Heart right ventricle (tissue), 16 donors: ENCODE results near the gene ABI3BP. TPM values are rescaled to one million over a fixed set of nuclear protein-coding genes. Genes with fewer than 3 reads are reported as not detected.

Source experiments
- ATAC-seq, 8 donors: fragments of 200-7000 bp; cut with Tn5 transposase; one replicate each; pipeline ENCODE4 v1.9.1; 2020; ENCODE audit warnings: mild to moderate bottlenecking in 8 of 8, moderate library complexity in 8 of 8, moderate number of reproducible peaks in 1 of 8
- DNase-seq, 2 donors: peaks; one replicate each; pipeline ENCODE4 v3.0.0-alpha.2; 2020
- H3K27ac ChIP-seq, 10 donors: fragments of 200-600 bp; sonication (generic) in 2 of 10; one replicate each; pipeline versions ENCODE4 v1.5.0 to v1.8.0; 2020 to 2022; ENCODE audit warnings: mild to moderate bottlenecking in 3 of 10
- H3K27me3 ChIP-seq, 7 donors: fragments of 200-600 bp; one replicate each; pipeline ENCODE4 v1.8.0; 2021 to 2022; ENCODE audit warnings: mild to moderate bottlenecking in 2 of 7
- H3K36me3 ChIP-seq, 9 donors: fragments of 200-600 bp; sonication (generic) in 1 of 9; one replicate each; pipeline versions ENCODE4 v1.5.0 to v1.8.0; 2020 to 2022; ENCODE audit warnings: mild to moderate bottlenecking in 2 of 9
- H3K4me1 ChIP-seq, 9 donors: fragments of 200-600 bp; sonication (generic) in 1 of 9; one replicate each; pipeline versions ENCODE4 v1.5.0 to v1.8.0; 2020 to 2022; ENCODE audit warnings: mild to moderate bottlenecking in 4 of 9
- H3K4me3 ChIP-seq, 10 donors: fragments of 200-600 bp; sonication (generic) in 2 of 10; one replicate each; pipeline versions ENCODE4 v1.5.0 to v1.8.0; 2020 to 2022; ENCODE audit warnings: mild to moderate bottlenecking in 7 of 10, moderate library complexity in 2 of 10
- H3K9me3 ChIP-seq, 11 donors: fragments of 200-600 bp in 10 of 11; sonication (generic) in 2 of 11; one replicate each; pipeline versions ENCODE4 v1.5.0 to v1.8.0; 2013 to 2022; ENCODE audit warnings: mild to moderate bottlenecking in 2 of 11, control low read depth in 1 of 11, moderate library complexity in 1 of 11
- CTCF ChIP-seq, 9 donors: fragments of 200-600 bp; sonication (generic) in 2 of 9; IDR thresholded peaks; one replicate each; pipeline versions ENCODE4 v1.5.0 to v1.8.0; 2021 to 2022; ENCODE audit warnings: antibody characterized with exemption in 9 of 9, mild to moderate bottlenecking in 5 of 9, moderate library complexity in 1 of 9
- WGBS, 2 donors: extraction: QIAGEN DNeasy Blood & Tissue Kit; methylation state at CpG; one replicate each; pipeline ENCODE4 v1.1.7; 2013; ENCODE audit warnings: inconsistent platforms in 1 of 2; 5-methylcytosine and 5-hydroxymethylcytosine counted together
- intact Hi-C, 10 donors: fragments of 100-400 bp; cut with DNase I; formaldehyde crosslinking; loops; one replicate each; pipeline versions ENCODE4 v1.11.1 to v1.14.2; 2022
- polyA plus RNA-seq, 2 donors: library from polyadenylated mRNA; stranded (reverse); fragments of 200-250 nt; gene quantifications; one replicate each; pipeline ENCODE4 v1.2.3, GENCODE V29; 2013
- total RNA-seq, 10 donors: library from RNA; stranded (reverse); fragmentation: NEBNext Ultra II Directional in 3 of 10; extraction: Animal tissue kit (Norgen Biotek cat#: 25700) in 3 of 10; gene quantifications; one replicate each; pipeline versions ENCODE4 v1.2.1 to v1.2.4, GENCODE V29; 2021 to 2023
- donor health status: Arrhythmogenic right ventricular cardiomyopathy.
- donor health status: ischemic (EF 13 %, LVEDD 7.1; RV severe dilation, severe dysfunction).
- donor health status: healthy with polysubstance abuse.
- donor health status: DM: no; HTN: yes; CAD: no.
- donor health status: DM: no; HTN: no; CAD: no.
- donor health status: ischemic (EF 25% LVEDD 6.9; RV normal size, moderate dysfunction).
- donor health status: ischemic (EF 25% LVEDD 5.7; RV mildly dilated, moderate dysfunction).
- donor health status: healthy.
- donor health status: DM: yes; HTN: yes; CAD: no.
- donor health status: Ischemic cardiomyopathy.
- donor health status: ischemic (EF 35%, LVEDD 5.7; RV mildly dilated, moderate dysfunction).
- donor health status: nonischemic (EF 11% LVEDD 7.7; RV severe dilation, severe dysfunction).
- donor health status: DM: yes; HTN: yes; CAD: no.
- donor health status: PGD.
- donor health status: ischemic (EF 29% LVEDD 5.4; RV normal size, mild dysfunction).
- donor health status: nonischemic (EF 23%, LVEDD 6.1; RV moderate dilation, normal function).

The ABI3BP gene
- total and polyA plus RNA-seq, 12 donors, result 11.7 to 90.2 (median 26.5) TPM

- Histone ChIP-seq H3K27me3 (no peaks in the 10 kb centered on the region), H3K36me3 (no peaks in the 10 kb centered on the region), H3K4me3 (no peak overlapping the region), H3K27ac (no peak overlapping the region), H3K9me3 (peaks cover 0 to 6% (median 0%) of the 10 kb centered on the region in 11 donors), H3K4me1 (peaks cover 0 to 21% (median 10%) of the 10 kb centered on the region in 9 donors)
- DNase-seq (no peak), ATAC-seq (no peak)
- WGBS, 2 donors, result 54 to 61% methylated on average over 3 of the region's 3 CpGs
- no peak for TF ChIP-seq CTCF (IDR thresholded peaks at IDR 0.05)
- intact Hi-C loops, result no loop called here
These were observed 16.6 kb downstream of the ABI3BP start for GRCh38 chr3:100976611-100977010.

- Histone ChIP-seq H3K36me3 (no peaks in the 10 kb centered on the region), H3K27me3 (no peaks in the 10 kb centered on the region), H3K4me3 (no peak overlapping the region), H3K9me3 (peaks cover 0 to 6% (median 0%) of the 10 kb centered on the region in 11 donors), H3K27ac (no peak overlapping the region), H3K4me1 (peaks cover 0 to 15% (median 10%) of the 10 kb centered on the region in 9 donors)
- TF ChIP-seq CTCF (IDR thresholded peaks at IDR 0.05), result no peak
- intact Hi-C loops, result no loop called here
- DNase-seq (no peak), ATAC-seq (peak in 2 of 8 donors; percentile 34 to 60)
- 67 to 73% methylated on average over 2 of the region's 2 CpGs for WGBS, 2 donors
These were observed 17.5 kb downstream of the ABI3BP start for GRCh38 chr3:100975714-100976113.

- Histone ChIP-seq H3K36me3 (no peaks in the 10 kb centered on the region), H3K27ac (no peak overlapping the region), H3K9me3 (peaks cover 0 to 6% (median 0%) of the 10 kb centered on the region in 11 donors), H3K27me3 (no peaks in the 10 kb centered on the region), H3K4me3 (no peak overlapping the region), H3K4me1 (peaks cover 0 to 10% (median 9%) of the 10 kb centered on the region in 9 donors)
- DNase-seq (no peak), ATAC-seq (no peak)
- intact Hi-C loops, result no loop called here
- 76 to 81% methylated on average over 4 of the region's 4 CpGs for WGBS, 2 donors
- no peak for TF ChIP-seq CTCF (IDR thresholded peaks at IDR 0.05)
These were observed 19.6 kb downstream of the ABI3BP start for GRCh38 chr3:100973594-100973993.

GRCh38 chr3:100972867-100973266 lies 20.4 kb downstream of the ABI3BP start:
- H3K27me3 ChIP-seq, result no peaks in the 10 kb centered on the region
- no peaks in the 10 kb centered on the region for H3K36me3 ChIP-seq
- no peak for DNase-seq
- TF ChIP-seq CTCF (IDR thresholded peaks at IDR 0.05), result no peak
- ATAC-seq, result no peak
- peaks cover 0 to 4% (median 1%) of the 10 kb centered on the region in 9 donors for H3K4me1 ChIP-seq
- no peak overlapping the region for H3K27ac ChIP-seq
- H3K4me3 ChIP-seq, result no peak overlapping the region
- intact Hi-C loops, result no loop called here
- H3K9me3 ChIP-seq, result peaks cover 0 to 6% (median 0%) of the 10 kb centered on the region in 11 donors
- WGBS, 2 donors, result 29 to 44% methylated on average over 1 of the region's 1 CpG
